IgD-negative memory B cell (primary cell): ENCODE measurements around the gene SLC35F1. TPM values are rescaled to one million over a fixed set of nuclear protein-coding genes. Genes with fewer than 3 reads are reported as not detected.

Experiments
- H3K27ac Mint-ChIP-seq, 3 donors: one replicate each; pipeline ENCODE4 v1.8.0; 2020 to 2022; ENCODE audit warnings: mild to moderate bottlenecking in 3 of 3, mixed read lengths in 3 of 3, moderate library complexity in 1 of 3
- H3K27me3 Mint-ChIP-seq: one replicate; pipeline ENCODE4 v1.8.0; 2021; ENCODE audit warnings: mixed read lengths
- H3K36me3 Mint-ChIP-seq: one replicate; pipeline ENCODE4 v1.8.0; 2020; ENCODE audit warnings: mild to moderate bottlenecking, mixed read lengths
- H3K4me1 Mint-ChIP-seq, 3 donors: one replicate each; pipeline ENCODE4 v1.8.0; 2020 to 2022; ENCODE audit warnings: mixed read lengths in 3 of 3, mild to moderate bottlenecking in 1 of 3
- H3K4me3 Mint-ChIP-seq, 4 donors: one replicate each; pipeline ENCODE4 v1.8.0; 2020 to 2022; ENCODE audit warnings: mild to moderate bottlenecking in 4 of 4, mixed read lengths in 4 of 4, moderate library complexity in 3 of 4
- H3K9me3 Mint-ChIP-seq, 3 donors: one replicate each; pipeline ENCODE4 v1.8.0; 2020 to 2021; ENCODE audit warnings: mixed read lengths in 3 of 3, mild to moderate bottlenecking in 1 of 3
- polyA plus RNA-seq: library from polyadenylated mRNA; unstranded; fragments of 300-500 nt; fragmentation: Illumina TruSeq; gene quantifications from one replicate; pipeline ENCODE4 v1.2.3, GENCODE V29; 2021

Gene SLC35F1
- polyA plus RNA-seq, 1 donor from 2014 or later: not detected

DNA sequence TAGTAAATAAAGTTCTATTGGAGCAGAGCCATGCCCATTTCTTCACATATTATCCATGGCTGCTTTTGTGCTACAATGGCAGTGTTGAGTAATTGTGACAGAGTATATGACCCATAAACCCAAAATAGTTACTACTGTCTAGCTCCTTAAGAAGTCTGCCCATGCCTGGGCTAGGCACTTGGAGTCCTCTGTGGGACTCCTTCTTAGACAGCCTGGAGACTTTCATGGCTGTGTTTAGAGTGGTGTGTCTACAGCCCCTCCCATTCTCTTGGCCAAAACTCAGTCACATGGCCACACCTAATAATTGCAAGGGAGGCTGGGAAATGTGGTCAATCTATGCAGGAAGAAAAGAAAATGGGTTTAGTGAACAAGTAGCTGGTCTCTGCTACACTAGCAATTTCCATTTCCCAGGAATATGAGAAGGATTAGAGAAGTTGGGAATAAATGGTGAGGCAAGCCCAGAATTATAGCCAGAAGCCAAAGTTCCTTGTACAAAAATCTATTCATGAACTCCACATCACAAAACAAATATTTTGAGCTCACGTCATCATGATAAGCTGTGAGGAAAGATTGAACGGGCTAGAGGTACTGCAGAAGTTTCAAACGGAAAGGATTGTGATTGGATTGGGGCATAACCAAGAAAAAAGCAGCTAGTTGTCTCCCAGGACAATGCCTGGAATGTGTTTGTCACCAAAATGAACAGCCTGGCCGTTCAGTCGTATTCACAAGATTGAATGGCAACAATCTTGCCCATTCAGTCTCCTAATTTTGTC lies 389.3 kb downstream of the SLC35F1 start:
- H3K27me3 Mint-ChIP-seq: peaks cover 3% of the 10 kb centered on the region
- no peaks in the 10 kb centered on the region for H3K4me1 Mint-ChIP-seq
- no peak overlapping the region for H3K27ac Mint-ChIP-seq
- H3K9me3 Mint-ChIP-seq: no peaks in the 10 kb centered on the region
- H3K36me3 Mint-ChIP-seq: no peaks in the 10 kb centered on the region
- no peak overlapping the region for H3K4me3 Mint-ChIP-seq

DNA sequence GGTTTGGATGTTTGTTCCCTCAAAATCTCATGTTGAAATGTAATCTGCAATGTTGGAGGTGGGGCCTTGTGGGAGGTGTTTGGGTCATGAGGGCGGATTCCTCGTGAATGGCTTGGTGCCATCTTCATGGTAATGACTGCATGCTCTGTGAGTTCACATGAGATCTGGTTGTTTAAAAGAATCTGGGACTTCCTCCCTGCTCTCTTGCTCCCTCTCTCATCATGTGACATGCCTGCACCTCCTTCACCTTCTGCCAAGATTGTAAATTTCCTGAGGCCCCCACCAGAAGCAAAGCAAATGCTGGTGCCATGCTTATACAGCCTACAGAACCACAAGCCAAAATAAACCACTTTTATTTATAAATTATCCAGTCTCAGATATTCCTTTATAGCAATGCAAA lies 390.8 kb downstream of the SLC35F1 start:
- Mint-ChIP-seq H3K9me3 (peaks cover 0 to 4% (median 0%) of the 10 kb centered on the region in 3 donors), H3K4me3 (no peak overlapping the region), H3K4me1 (no peaks in the 10 kb centered on the region), H3K27ac (no peak overlapping the region), H3K36me3 (no peaks in the 10 kb centered on the region), H3K27me3 (no peaks in the 10 kb centered on the region)

DNA sequence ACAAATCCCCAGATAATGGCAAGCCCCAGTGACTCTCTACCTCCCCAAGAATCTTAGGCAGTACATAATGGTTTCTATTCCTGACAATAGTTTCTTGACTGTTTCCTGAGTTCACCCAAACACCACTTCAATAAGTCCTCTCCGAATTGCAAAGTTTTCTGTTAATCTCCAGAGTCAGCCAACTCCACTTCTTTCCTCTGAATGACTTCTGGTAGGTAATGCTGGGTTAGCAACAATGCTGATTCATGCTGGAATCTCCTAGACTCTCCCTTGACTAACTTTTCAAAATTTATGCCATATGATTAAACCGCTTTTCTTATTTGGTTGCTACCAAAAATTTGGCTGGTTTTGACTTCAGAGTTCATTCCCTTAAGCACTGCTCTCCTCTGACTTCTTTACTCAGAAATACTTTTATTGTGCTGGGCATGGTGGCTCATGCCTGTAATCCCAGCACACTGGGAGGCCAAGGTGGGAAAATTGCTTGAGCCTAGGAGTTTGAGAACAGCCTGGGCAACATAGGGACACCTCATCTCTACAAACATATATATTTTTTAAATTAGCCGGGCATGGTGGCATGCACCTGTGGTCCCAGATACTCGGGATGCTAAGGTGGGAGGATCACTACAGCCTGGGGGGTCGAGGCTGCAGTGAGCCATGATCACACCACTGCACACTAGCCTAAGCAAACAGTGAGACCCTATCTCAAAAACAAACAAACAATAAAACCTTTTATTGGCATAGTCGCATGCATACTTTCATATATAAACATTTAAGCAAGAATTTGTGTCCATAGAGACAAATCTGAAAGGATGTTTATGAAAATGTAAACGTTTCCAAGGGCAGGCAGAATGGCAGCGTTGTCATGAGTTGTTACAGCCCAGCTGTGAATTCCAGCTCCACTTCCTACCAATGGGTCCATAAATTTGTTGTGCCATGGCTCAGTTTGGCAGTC lies 391.7 kb downstream of the SLC35F1 start:
- H3K4me3 Mint-ChIP-seq: no peak overlapping the region
- H3K27ac Mint-ChIP-seq: no peak overlapping the region
- no peaks in the 10 kb centered on the region for H3K36me3 Mint-ChIP-seq
- H3K4me1 Mint-ChIP-seq: no peaks in the 10 kb centered on the region
- H3K27me3 Mint-ChIP-seq: no peaks in the 10 kb centered on the region
- H3K9me3 Mint-ChIP-seq: peaks cover 0 to 4% (median 1%) of the 10 kb centered on the region in 3 donors

DNA sequence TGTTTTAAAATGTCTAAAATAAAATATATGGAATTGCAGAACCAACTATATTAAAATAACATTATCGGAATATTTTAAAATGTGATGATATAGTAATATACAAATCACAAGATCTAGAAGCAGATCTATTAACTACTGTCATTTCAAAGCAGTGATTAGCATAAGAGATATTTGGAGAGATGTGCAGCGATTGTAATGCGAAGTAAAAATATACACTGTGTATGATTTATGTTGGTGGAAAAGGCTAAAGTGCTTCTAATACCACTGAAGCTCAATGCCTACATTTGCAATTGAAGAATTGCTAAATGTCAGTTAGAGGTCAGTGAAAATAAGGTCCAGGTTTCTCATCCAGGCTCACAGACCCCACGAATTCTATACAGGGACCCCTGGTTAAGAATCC lies 392.4 kb downstream of the SLC35F1 start:
- no peak overlapping the region for H3K27ac Mint-ChIP-seq
- no peak overlapping the region for H3K4me3 Mint-ChIP-seq
- H3K27me3 Mint-ChIP-seq: no peaks in the 10 kb centered on the region
- H3K4me1 Mint-ChIP-seq: no peaks in the 10 kb centered on the region
- H3K9me3 Mint-ChIP-seq: peaks cover 0 to 4% (median 2%) of the 10 kb centered on the region in 3 donors
- no peaks in the 10 kb centered on the region for H3K36me3 Mint-ChIP-seq

DNA sequence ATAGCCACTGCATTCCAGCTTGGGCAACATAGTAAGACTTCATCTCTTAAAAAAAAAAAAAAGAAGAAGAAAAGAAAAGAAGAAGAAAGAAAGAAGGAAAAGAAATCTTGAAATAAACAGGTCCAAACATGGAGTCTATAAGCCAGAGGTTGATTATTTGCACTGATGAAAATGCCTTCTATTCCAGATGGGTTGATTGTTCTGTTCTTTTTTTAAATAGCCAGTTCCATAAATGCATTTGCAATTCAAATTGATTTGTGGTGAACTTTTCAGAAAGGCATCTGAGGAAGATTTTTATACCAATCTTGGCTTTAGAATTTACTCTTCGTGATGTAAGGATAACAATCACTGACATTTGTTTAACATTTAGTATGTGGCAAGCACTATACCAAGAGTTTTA lies 397.3 kb downstream of the SLC35F1 start:
- Mint-ChIP-seq H3K4me3 (no peak overlapping the region), H3K36me3 (no peaks in the 10 kb centered on the region), H3K9me3 (peaks cover 2 to 4% (median 2%) of the 10 kb centered on the region in 3 donors), H3K4me1 (no peaks in the 10 kb centered on the region), H3K27me3 (no peaks in the 10 kb centered on the region), H3K27ac (no peak overlapping the region)

DNA sequence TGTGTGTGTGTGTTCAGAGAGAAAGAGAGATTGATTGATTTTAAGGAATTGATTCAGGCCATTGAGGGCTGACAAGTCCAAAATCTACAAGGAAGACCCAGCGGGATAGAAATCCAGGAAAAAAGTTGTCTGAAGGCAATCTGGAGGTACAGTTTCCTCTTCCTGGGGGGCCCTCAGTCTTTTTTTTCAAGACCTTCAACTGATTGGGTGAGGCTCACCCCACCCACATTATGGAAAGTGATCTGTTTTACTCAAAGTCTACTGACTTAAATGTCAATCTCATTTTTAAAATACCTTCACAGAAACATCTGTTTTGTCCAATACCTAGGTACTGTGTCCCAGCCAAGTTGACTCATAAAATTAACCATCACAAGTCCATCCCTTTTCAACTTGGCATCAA lies 398.0 kb downstream of the SLC35F1 start:
- Mint-ChIP-seq H3K27me3 (no peaks in the 10 kb centered on the region), H3K4me3 (no peak overlapping the region), H3K9me3 (peaks cover 2 to 4% (median 2%) of the 10 kb centered on the region in 3 donors), H3K36me3 (no peaks in the 10 kb centered on the region), H3K27ac (no peak overlapping the region), H3K4me1 (no peaks in the 10 kb centered on the region)

GRCh38 chr6:118306392-118307238 lies 399.6 kb downstream of the SLC35F1 start:
- Mint-ChIP-seq H3K27ac (no peak overlapping the region), H3K4me3 (no peak overlapping the region), H3K36me3 (no peaks in the 10 kb centered on the region), H3K9me3 (peaks cover 2 to 4% (median 2%) of the 10 kb centered on the region in 3 donors), H3K4me1 (no peaks in the 10 kb centered on the region), H3K27me3 (no peaks in the 10 kb centered on the region)

DNA sequence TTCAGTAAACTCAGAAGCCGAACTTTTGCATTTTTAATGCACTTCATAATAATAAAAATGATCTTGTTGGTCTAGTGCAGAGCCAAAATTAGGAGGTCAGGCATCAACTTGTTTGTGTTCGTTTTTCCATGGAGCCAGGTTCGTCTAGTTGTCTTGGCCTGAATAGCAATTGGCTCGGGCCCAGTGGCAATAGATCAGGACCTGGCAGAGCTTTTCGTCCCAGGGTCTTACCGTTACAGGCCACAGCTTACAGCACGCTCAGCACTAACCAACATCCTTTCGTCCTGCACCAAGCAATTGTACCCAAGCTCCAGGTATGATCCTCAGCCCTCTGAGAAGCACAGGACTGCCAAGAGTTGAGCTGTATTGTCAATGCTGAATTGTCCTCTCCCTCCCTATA lies 400.5 kb downstream of the SLC35F1 start:
- Mint-ChIP-seq H3K36me3 (no peaks in the 10 kb centered on the region), H3K27me3 (no peaks in the 10 kb centered on the region), H3K4me3 (peak overlapping the region in 1 of 4 donors; percentile 13), H3K27ac (peak overlapping the region in 1 of 3 donors; percentile 32), H3K9me3 (peaks cover 0 to 2% (median 2%) of the 10 kb centered on the region in 3 donors), H3K4me1 (peaks cover 0 to 1% (median 0%) of the 10 kb centered on the region in 3 donors)

DNA sequence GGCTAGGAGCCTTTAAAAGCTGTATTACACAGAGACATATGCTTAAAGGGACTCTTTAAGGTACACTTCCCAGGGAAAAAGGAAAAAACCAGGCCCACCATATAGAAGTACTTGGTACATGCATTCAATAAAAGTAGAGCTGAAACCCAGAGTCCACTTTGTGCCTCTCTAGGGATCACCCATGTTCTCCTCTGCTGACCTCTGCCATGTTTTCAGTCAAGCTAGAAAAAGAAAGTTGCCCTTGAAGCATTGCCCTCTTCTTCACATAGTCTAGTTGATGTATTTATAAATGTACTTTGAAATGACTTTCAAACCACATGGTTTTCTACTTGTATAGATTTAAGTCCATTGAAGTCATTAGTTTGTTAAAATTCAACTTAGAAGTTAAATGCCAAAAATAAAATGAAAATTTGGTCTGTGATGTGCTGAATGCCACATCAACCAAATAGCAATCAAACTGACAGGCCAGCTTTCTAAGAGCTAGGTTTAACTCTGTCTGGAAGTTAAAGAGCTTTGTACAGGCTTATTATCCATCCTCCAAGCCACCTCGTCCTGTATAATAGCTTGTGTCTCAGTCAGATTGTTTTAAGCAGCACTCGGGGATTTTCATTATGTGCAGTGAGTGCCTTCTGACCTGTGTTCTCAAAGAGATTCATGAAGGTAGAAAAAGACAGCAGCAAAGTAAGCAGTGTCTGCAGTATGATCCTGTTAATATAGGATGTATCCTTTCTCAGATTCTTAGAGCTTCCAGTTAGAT lies 402.5 kb downstream of the SLC35F1 start:
- Mint-ChIP-seq H3K4me3 (no peak overlapping the region), H3K4me1 (peaks cover 0 to 4% (median 1%) of the 10 kb centered on the region in 3 donors), H3K36me3 (no peaks in the 10 kb centered on the region), H3K9me3 (peaks cover 0 to 2% (median 0%) of the 10 kb centered on the region in 3 donors), H3K27ac (no peak overlapping the region), H3K27me3 (peaks cover 3% of the 10 kb centered on the region)

- Mint-ChIP-seq H3K4me3 (no peak overlapping the region), H3K27ac (no peak overlapping the region), H3K4me1 (peaks cover 0 to 4% (median 1%) of the 10 kb centered on the region in 3 donors), H3K36me3 (no peaks in the 10 kb centered on the region), H3K27me3 (peaks cover 6% of the 10 kb centered on the region), H3K9me3 (no peaks in the 10 kb centered on the region)
Measured at GRCh38 chr6:118313208-118313607, 406.1 kb downstream of the SLC35F1 start.

DNA sequence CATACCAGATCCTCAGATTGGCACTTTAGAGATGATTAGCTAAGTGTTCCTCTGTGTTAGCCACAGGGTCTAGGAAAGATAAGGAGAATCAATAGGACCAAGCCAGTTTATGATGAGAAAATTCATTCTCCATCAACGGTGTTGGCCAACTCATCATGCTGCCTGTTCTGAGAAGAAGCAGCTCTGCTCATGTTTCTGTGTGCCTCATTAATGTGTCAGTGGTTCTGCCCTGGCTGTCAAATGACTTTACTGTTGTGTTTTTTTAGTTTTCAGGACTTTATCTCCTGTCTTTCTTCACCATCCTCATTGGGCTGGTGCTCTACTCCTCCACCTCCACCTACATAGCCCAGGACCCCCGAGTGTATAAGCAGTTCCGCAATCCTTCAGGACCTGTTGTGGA lies 406.7 kb downstream of the SLC35F1 start:
- no peak overlapping the region for H3K27ac Mint-ChIP-seq
- H3K9me3 Mint-ChIP-seq: no peaks in the 10 kb centered on the region
- H3K4me1 Mint-ChIP-seq: peaks cover 0 to 4% (median 1%) of the 10 kb centered on the region in 3 donors
- H3K27me3 Mint-ChIP-seq: peaks cover 6% of the 10 kb centered on the region
- H3K4me3 Mint-ChIP-seq: no peak overlapping the region
- no peaks in the 10 kb centered on the region for H3K36me3 Mint-ChIP-seq

DNA sequence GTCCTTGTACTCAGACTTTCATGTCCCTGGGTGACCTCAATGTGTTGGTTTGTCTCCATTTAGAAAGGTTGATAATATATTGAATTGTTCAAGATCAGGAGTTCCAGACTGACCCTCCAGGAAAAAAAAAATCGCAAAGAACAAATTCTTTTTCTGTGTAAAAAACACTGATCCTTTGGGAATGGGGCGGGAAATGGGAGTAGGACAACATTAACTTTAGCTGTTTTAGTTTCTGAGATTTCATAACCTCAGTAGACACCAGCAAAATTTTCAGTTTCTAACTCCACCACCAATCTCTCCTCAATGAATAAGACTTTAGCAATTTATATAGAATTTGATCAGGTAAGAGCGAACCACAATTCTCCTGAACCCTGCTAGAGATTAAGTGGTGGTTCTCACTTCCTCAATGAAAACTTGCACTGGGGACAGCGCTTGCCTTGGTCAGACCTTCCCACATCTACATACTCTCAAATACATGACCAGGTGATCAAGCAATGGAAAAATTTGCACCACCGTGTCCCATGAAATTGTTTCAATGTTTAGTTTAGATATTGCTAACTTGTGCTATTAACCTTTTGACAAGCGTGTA lies 409.8 kb downstream of the SLC35F1 start:
- Mint-ChIP-seq H3K9me3 (no peaks in the 10 kb centered on the region), H3K4me3 (no peak overlapping the region), H3K4me1 (peaks cover 0 to 4% (median 1%) of the 10 kb centered on the region in 3 donors), H3K27ac (no peak overlapping the region), H3K27me3 (peaks cover 6% of the 10 kb centered on the region), H3K36me3 (no peaks in the 10 kb centered on the region)

DNA sequence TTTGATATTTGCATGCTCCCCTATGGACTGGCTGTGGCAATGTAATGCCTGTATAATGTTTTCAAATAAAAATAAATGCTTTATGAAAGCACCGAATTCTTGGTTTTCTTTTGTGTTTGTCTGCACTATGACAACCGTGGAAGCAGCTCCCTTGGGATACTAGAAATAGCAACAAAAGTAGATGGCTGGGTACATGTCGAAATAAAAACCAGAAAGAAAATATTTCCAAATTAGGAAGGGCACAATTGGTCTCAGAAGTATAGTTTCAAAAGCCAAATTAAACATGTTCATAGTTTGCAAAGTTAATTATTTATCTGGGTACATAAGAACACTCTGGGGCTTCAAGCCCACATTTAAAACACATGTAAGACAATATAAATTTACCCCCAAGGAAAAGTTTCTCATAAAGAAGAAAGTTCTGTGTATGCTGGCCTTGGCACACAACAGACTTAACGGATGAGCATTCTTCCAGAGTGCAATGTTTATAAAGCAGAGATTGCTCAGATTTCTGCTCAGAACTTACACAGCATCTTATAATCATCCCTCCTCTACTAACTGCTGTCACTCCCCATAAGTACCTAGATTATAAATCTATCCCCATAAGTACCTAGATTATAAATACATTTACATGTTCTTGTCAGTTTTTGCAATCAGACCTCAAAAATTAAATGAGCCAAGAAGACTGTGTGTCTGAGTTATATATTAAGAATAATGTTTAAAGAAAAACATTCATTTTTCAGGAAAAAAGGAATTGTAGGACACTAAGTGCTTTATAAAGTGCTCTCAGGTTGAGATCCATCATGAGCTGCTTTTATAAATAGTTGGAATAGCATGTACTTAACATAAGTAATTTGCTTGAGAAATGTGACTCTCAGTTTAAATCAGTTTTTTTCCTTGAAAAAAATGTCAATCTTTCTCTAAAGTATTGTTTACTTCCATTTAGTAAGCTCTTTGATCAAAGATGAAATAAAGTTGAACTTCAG lies 410.8 kb downstream of the SLC35F1 start:
- Mint-ChIP-seq H3K4me3 (no peak overlapping the region), H3K27ac (no peak overlapping the region), H3K9me3 (no peaks in the 10 kb centered on the region), H3K27me3 (peaks cover 6% of the 10 kb centered on the region), H3K4me1 (peaks cover 0 to 1% (median 0%) of the 10 kb centered on the region in 3 donors), H3K36me3 (no peaks in the 10 kb centered on the region)
